HUES64 (cell line): ENCODE data around the gene IGSF21.

Experiments
- H3K27ac ChIP-seq: 2 replicates; pipeline ENCODE4 v1.7.0; 2013; ENCODE audit warnings: low read depth, low read length, inconsistent platforms
- H3K27me3 ChIP-seq: 2 replicates; pipeline ENCODE4 v1.6.1; 2013; ENCODE audit warnings: mild to moderate bottlenecking, low read length; ENCODE audit not compliant: insufficient read depth
- H3K36me3 ChIP-seq: 2 replicates; pipeline ENCODE4 v1.6.1; 2013; ENCODE audit warnings: mild to moderate bottlenecking, low read length; ENCODE audit not compliant: insufficient read depth
- H3K4me1 ChIP-seq: 2 replicates; pipeline ENCODE4 v1.6.1; 2013; ENCODE audit warnings: mild to moderate bottlenecking, low read length, moderate library complexity; ENCODE audit not compliant: insufficient read depth
- H3K4me3 ChIP-seq: 2 replicates; pipeline ENCODE4 v1.5.1; 2013; ENCODE audit warnings: mild to moderate bottlenecking, low read length, moderate library complexity
- H3K9ac ChIP-seq: 2 replicates; pipeline ENCODE4 v1.6.1; 2013; ENCODE audit warnings: mild to moderate bottlenecking, low read depth, low read length
- H3K9me3 ChIP-seq: 2 replicates; pipeline ENCODE4 v1.6.1; 2013; ENCODE audit warnings: low read depth, low read length; ENCODE audit not compliant: insufficient read depth
- WGBS: fragments of 150-250, 120-280 bp; methylation state at CpG from one replicate; pipeline ENCODE4 v1.1.7; 2013; ENCODE audit warnings: missing lambda C conversion rate; 5-methylcytosine and 5-hydroxymethylcytosine counted together

Gene IGSF21

DNA sequence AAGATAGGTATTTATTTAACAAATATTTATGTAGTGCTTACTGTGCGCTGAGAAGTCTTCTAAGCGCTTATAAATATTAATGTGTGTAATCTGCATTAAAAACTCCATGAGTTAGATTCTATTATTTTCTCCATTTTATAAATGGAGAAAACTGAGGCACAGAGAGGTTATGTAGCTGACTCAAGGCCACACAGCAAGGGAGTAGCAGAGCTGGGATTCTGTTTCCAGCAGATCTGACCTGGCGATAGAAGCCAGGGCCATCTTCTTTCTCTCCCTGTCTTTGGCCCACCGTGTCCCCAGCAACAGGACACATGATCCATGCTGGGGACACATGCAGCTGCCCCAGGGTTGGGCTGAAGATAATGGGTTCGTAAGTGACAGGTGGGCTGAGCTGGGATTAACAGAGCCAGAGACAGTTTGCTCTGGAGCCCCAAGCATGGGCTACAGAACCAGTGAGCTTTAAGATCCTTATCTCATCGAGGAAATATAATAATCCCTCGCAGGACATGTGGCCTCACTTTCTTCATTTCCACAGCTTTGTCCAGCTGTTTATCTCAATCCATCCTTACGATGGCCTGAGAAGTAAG, 30.3 kb downstream of the IGSF21 start:
- no peaks in the 10 kb centered on the region for H3K9me3 ChIP-seq
- H3K9ac ChIP-seq: no peak overlapping the region
- H3K27me3 ChIP-seq: no peaks in the 10 kb centered on the region
- no peak overlapping the region for H3K27ac ChIP-seq
- H3K4me1 ChIP-seq: no peaks in the 10 kb centered on the region
- no peaks in the 10 kb centered on the region for H3K36me3 ChIP-seq
- WGBS: 85% methylated on average over 6 of the region's 8 CpGs
- no peak overlapping the region for H3K4me3 ChIP-seq

DNA sequence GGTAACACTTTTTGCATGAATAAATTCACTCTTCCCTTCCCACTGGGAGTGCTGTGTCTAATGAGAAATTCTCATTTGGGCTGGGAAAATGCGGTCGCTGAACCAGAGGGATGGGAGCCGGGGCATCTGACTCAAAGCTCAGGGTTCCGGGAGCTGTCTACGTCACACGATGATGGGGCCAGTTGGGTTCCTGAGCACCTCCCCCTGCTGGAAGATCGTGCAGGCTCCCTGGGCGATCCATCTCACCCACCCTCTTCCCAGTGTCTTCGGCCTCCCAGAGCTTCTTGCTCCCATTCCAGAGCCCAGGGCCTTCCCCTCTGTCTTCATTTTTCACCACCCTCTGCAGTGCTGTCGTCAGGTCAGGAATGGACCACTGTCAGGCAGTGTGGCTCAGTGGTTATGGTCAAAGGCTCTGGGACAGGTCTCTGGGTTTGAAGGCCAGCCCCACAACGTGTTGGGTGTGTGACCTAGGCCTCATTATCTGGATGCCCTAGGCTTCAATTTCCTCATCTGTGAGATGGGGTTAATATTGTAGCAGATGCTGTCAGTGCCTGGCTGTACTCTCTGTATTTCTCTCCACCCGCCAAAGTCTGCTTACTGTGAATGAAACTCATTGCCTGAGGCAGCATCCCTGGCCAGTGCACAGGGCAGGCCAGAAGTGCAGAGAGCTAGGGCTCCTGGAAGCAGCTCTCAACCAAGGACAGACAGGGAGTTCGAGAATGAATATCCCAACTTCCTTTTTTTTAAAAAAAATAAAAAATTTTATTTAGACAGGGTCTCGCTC, 31.8 kb downstream of the IGSF21 start:
- no peak overlapping the region for H3K27ac ChIP-seq
- 79% methylated on average over 14 of the region's 14 CpGs for WGBS
- no peak overlapping the region for H3K4me3 ChIP-seq

DNA sequence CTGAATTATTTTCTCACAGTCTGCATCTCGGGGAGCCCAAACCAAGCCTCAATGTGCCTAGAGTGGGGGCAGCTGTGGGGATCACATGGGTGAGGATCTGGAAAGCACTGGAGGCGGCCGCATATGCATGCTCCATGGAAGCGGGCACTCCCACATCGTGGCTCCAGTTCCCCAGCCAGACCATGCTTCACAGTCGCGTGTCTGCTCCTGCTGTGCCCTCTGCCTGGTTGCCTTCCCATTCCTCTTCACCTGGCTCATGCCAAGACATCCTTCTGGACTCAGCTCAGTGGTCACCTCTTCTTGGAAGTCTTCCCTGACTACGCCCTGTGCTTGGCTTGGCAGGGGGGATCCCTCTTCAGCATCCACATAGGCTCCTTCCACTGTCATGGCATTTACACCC, 32.8 kb downstream of the IGSF21 start:
- Histone ChIP-seq H3K36me3 (no peaks in the 10 kb centered on the region), H3K4me3 (no peak overlapping the region), H3K4me1 (no peaks in the 10 kb centered on the region), H3K27ac (no peak overlapping the region), H3K9me3 (no peaks in the 10 kb centered on the region), H3K9ac (no peak overlapping the region), H3K27me3 (no peaks in the 10 kb centered on the region)
- WGBS: 79% methylated on average over 8 of the region's 8 CpGs

More for the DNA sequence above, 31.8 kb downstream of the IGSF21 start:
- Histone ChIP-seq H3K27me3 (no peaks in the 10 kb centered on the region), H3K36me3 (no peaks in the 10 kb centered on the region), H3K9me3 (no peaks in the 10 kb centered on the region), H3K9ac (no peak overlapping the region), H3K4me1 (no peaks in the 10 kb centered on the region)

DNA sequence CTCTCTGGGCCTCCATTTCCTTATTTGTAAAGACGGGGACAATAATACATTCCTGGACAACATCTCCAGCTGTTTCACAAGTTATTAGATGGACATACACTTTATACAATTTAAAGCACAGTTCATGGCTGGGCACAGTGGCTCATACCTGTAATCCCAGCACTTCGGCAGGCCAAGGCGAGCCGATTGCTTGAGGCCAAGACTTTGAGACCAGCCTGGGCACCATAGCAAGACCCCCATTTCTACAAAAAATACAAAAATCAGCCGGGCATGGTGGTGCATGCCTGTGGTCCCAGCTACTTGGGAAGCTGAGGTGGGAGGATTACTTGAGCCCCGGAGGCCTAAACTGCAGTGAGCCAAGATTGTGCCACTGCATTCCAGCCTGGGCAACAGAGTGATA, 34.1 kb downstream of the IGSF21 start:
- 95% methylated on average over 6 of the region's 6 CpGs for WGBS
- no peaks in the 10 kb centered on the region for H3K27me3 ChIP-seq
- no peak overlapping the region for H3K4me3 ChIP-seq
- no peaks in the 10 kb centered on the region for H3K4me1 ChIP-seq
- no peak overlapping the region for H3K9ac ChIP-seq
- H3K36me3 ChIP-seq: no peaks in the 10 kb centered on the region
- no peaks in the 10 kb centered on the region for H3K9me3 ChIP-seq
- H3K27ac ChIP-seq: no peak overlapping the region

DNA sequence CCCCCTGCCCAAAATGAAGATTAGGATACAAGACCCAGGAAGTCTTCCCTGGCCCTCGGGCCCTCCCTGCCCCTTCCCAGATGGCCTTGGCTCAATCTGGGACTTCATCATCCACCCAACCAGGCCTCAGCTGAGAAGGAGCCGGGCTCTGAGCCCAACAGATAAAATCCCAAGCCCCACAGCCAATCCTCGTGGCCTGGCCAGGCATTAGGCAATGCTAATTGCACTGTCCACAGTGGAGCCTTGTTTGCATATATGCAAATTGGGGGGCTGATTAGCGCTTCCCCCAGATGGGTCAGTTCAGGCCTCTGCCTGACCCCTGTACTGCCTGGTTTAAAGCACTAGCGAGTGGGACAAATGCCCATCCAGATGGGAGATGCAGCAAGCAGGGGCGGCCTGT, 34.9 kb downstream of the IGSF21 start:
- Histone ChIP-seq H3K4me1 (no peaks in the 10 kb centered on the region), H3K4me3 (no peak overlapping the region), H3K9ac (no peak overlapping the region), H3K27ac (no peak overlapping the region), H3K36me3 (no peaks in the 10 kb centered on the region), H3K9me3 (no peaks in the 10 kb centered on the region), H3K27me3 (no peaks in the 10 kb centered on the region)
- 77% methylated on average over 6 of the region's 6 CpGs for WGBS

DNA sequence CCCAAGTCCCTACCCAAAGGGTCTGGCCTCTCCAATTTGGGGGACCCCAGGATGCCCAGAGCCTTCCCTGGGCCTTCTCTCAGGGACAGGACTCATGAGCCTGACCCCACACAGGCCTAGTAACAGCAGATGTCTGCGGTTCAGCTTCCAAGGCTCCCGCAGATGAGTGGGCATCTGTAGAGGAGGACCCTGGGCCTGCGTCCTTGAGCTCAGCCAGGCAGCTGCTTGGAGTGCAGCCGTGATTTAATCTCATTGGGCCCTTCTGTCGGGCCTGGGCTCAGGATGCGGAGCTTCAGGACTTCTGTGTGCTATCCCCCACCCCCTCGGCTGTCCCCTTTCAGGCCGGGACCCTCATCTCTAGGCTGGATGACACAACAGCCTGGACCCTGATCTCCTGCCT, 35.4 kb downstream of the IGSF21 start:
- Histone ChIP-seq H3K36me3 (no peaks in the 10 kb centered on the region), H3K9me3 (no peaks in the 10 kb centered on the region), H3K4me1 (no peaks in the 10 kb centered on the region), H3K27me3 (no peaks in the 10 kb centered on the region), H3K9ac (no peak overlapping the region), H3K4me3 (no peak overlapping the region), H3K27ac (no peak overlapping the region)
- 92% methylated on average over 8 of the region's 8 CpGs for WGBS

DNA sequence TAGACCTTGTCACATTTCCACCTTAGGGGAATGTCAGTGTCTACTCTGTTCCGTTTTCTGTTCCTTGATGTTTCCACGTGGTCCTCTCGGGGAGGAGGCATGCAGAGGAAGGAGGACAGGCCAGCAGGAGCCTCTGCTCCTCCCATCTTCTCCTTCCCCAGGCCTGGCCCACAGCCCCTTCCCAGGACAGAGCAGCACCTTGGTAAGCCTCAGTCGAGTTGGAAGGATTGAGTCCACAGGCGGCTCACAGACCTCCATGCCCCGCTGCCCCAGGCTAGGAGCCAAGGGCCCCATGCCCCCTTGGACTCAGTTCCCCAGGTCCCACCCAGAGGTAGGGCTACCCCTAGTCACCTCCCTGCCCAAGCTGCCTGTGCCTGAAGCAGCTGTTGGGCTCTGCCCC, 36.5 kb downstream of the IGSF21 start:
- WGBS: 89% methylated on average over 6 of the region's 6 CpGs

DNA sequence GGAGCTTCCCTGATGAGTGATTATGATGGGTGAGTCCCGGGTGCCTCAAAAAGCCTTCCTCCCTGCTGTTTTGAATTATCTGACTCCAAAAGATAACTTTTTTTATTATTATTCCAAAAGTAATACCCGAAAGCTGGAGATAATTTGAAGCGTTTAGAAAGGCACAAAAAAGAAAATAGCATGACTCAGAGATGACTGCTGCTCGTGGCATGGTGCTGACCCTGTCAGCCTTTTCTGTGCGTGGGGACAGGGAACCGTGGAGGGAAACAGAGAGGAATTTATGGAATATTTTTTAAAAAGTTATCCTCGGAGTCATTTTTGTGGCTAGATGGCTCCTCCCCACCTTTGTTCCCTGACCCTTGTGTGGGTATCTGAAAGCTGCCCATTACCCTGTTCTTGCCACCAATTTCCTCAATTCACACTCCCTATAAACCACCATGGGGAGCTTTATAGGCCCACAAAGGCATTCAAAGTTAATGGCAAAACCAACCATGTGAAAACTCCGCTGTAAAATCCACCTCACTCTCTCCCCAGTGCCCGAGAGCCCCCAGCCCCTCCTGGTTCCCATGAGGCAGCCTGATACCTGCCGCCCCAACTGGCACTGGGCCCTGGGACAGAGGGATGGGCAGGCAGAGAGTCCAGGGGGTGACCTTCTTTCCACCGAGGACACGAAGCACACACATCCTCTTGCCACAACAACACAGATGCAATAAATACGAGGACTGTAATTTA, 37.5 kb downstream of the IGSF21 start:
- no peaks in the 10 kb centered on the region for H3K4me1 ChIP-seq
- H3K27me3 ChIP-seq: no peaks in the 10 kb centered on the region
- no peaks in the 10 kb centered on the region for H3K9me3 ChIP-seq
- H3K4me3 ChIP-seq: no peak overlapping the region
- 85% methylated on average over 10 of the region's 13 CpGs for WGBS
- H3K27ac ChIP-seq: no peak overlapping the region
- H3K9ac ChIP-seq: no peak overlapping the region
- H3K36me3 ChIP-seq: no peaks in the 10 kb centered on the region

More for the DNA sequence above, 36.5 kb downstream of the IGSF21 start:
- H3K9ac ChIP-seq: no peak overlapping the region
- no peaks in the 10 kb centered on the region for H3K36me3 ChIP-seq
- no peaks in the 10 kb centered on the region for H3K27me3 ChIP-seq
- no peaks in the 10 kb centered on the region for H3K9me3 ChIP-seq
- no peaks in the 10 kb centered on the region for H3K4me1 ChIP-seq
- H3K27ac ChIP-seq: no peak overlapping the region
- H3K4me3 ChIP-seq: no peak overlapping the region

DNA sequence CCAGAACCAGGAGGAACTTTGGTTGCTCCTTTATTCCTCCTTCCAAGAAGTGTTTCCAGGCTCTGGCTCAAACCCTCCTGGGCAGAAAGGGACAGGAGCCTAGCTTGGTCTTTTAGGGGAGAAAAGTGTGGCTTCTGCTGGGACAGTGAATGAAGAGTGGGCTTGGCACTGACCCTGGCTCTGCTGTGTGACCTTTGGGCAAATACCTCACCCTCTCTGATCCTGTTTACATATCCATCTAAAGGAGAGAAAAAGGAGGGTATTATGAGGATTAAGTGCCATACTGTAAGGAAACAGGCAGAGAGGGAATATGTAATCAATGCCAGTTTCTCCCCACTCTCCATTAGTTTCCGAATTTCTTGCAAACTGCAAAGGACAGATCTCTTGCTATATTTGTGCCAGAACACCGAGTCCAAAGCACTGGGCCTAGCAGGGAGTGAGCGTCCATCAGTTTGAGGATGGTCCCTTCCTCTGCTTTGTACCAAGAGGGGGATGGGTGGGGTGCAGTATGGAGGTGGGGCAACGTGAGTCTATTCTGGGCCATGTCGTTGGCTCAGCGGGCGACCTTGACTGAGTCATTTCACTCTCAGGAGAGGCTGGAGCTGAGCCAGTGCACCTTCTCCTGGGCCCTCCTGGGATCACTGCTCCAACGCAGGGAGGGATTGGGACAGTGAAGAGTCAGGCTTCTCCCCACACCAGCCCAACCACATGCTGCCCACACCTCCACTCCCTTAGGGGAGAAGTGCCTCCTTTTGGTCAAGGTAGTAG, 38.4 kb downstream of the IGSF21 start:
- 74% methylated on average over 7 of the region's 8 CpGs for WGBS
- Histone ChIP-seq H3K27ac (no peak overlapping the region), H3K9ac (no peak overlapping the region), H3K4me3 (no peak overlapping the region), H3K9me3 (no peaks in the 10 kb centered on the region), H3K4me1 (no peaks in the 10 kb centered on the region), H3K27me3 (no peaks in the 10 kb centered on the region), H3K36me3 (no peaks in the 10 kb centered on the region)

DNA sequence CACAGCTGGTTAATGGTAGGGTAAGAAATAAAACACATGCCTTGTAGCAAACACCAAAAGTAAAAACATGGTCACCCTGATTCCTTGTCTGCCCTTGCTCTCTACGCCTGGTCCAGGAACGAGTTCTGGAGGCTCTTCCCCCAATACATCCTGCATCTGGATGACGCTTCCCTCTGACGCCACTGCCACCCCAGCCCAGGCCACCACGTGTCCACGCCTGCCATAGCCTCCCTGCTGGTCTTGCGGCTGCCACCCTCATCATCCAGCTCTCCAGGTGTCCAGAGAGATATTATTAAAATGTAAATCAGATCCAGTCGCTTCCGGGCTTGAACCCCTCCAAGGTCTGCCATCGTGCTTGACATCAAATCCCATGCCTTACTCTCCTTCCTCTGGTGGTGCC, 39.3 kb downstream of the IGSF21 start:
- no peak overlapping the region for H3K27ac ChIP-seq
- no peaks in the 10 kb centered on the region for H3K9me3 ChIP-seq
- no peaks in the 10 kb centered on the region for H3K36me3 ChIP-seq
- H3K4me1 ChIP-seq: no peaks in the 10 kb centered on the region
- no peak overlapping the region for H3K9ac ChIP-seq
- no peak overlapping the region for H3K4me3 ChIP-seq
- WGBS: 84% methylated on average over 10 of the region's 10 CpGs
- H3K27me3 ChIP-seq: no peaks in the 10 kb centered on the region

DNA sequence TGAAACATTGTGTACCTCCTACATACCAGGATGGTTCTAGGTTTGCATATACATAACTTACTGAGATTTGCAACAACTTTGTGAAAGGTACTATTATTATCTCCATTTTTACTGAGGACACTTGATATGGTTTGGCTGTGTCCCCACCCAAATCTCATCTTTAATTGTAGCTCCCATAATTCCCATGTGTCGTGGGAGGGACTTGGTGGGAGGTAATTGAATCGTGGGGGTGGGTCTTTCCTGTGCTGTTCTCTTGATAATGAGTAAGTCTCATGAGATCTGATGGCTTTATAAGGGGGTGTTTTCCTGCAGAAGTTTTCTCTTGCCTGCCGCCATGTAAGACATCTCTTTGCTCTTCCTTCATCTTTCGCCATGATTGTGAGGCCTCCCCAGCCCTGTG, 40.1 kb downstream of the IGSF21 start:
- H3K27ac ChIP-seq: no peak overlapping the region
- H3K4me1 ChIP-seq: no peaks in the 10 kb centered on the region
- H3K36me3 ChIP-seq: no peaks in the 10 kb centered on the region
- H3K27me3 ChIP-seq: no peaks in the 10 kb centered on the region
- H3K9me3 ChIP-seq: no peaks in the 10 kb centered on the region
- WGBS: 68% methylated on average over 4 of the region's 4 CpGs
- H3K4me3 ChIP-seq: no peak overlapping the region
- H3K9ac ChIP-seq: no peak overlapping the region
